GM12878 (cell line): ENCODE results near the gene LMAN2. TPM values are rescaled to one million over a fixed set of nuclear protein-coding genes. Genes with fewer than 3 reads are reported as not detected.

Experiments used
- BHLHE40 ChIP-seq, 2 experiments: fragments of 450-650 bp in 1 of 2; IDR thresholded peaks; 2 replicates each; pipeline ENCODE4 v1.6.1; 2011 to 2017; ENCODE audit warnings: low read depth in 2 of 2, borderline replicate concordance in 1 of 2, improper control_type of control experiment in 1 of 2, low read length in 1 of 2, mild to moderate bottlenecking in 1 of 2
- CBX5 ChIP-seq: sonication (generic); IDR thresholded peaks from 2 replicates; pipeline ENCODE4 v1.6.1; 2016; ENCODE audit warnings: low read depth, moderate library complexity, mild to moderate bottlenecking, inconsistent platforms
- ETV6 ChIP-seq, 2 experiments: fragments of 450-650 bp in 1 of 2; IDR thresholded peaks in 1 of 2; conservative IDR thresholded peaks in 1 of 2; 2 replicates each; pipeline ENCODE4 v1.6.1; 2014; ENCODE audit warnings: antibody characterized with exemption in 1 of 2, borderline replicate concordance in 1 of 2, low read depth in 1 of 2, mild to moderate bottlenecking in 1 of 2, moderate library complexity in 1 of 2
- SIN3A ChIP-seq: IDR thresholded peaks from 2 replicates; pipeline ENCODE4 v1.6.1; 2012; ENCODE audit warnings: low read depth, low read length, improper control_type of control experiment
- SMAD5 ChIP-seq: IDR thresholded peaks from 2 replicates; pipeline ENCODE4 v1.6.1; 2016; ENCODE audit warnings: antibody characterized with exemption, low read depth
- TCF3 ChIP-seq: IDR thresholded peaks from 2 replicates; pipeline ENCODE4 v1.6.1; 2012; ENCODE audit warnings: low read depth, mild to moderate bottlenecking, low read length, borderline replicate concordance; ENCODE audit not compliant: insufficient read depth
- ZZZ3 ChIP-seq: IDR thresholded peaks from 2 replicates; pipeline ENCODE4 v1.6.1; 2011; ENCODE audit warnings: low read depth; ENCODE audit not compliant: control insufficient read depth, insufficient read length
- polyA plus RNA-seq, 11 experiments: library from polyadenylated mRNA; depleted of rRNA in 4 of 11; unstranded in 6 of 11; stranded (reverse) in 5 of 11; fragments of >200 nt; fragmentation: Nextera tagmentation in 4 of 11; fragmentation: Illumina TruSeq in 1 of 11; extraction: Ambion mirVana in 4 of 11; extraction: Trizol in 1 of 11; gene quantifications; 1 replicate in 1 of 11; 2 replicates in 10 of 11; pipeline versions ENCODE4 v1.2.1 to v1.2.3, GENCODE V29; 2011 to 2016; ENCODE audit warnings: inconsistent platforms in 2 of 11, missing spikeins in 2 of 11, low read depth in 1 of 11
- total RNA-seq, 4 experiments: library from RNA; depleted of rRNA in 3 of 4; stranded (reverse); fragments of >200 nt in 3 of 4; fragmentation: Illumina TruSeq in 1 of 4; extraction: Trizol in 1 of 4; gene quantifications; 2 replicates each; pipeline versions ENCODE4 v1.2.1 to v1.2.3, GENCODE V29; 2013 to 2021
- TF ChIP-seq, protein P1 (sequence below): fragments of 450-650 bp; IDR thresholded peaks from 2 replicates; pipeline ENCODE4 v1.6.1; 2017; ENCODE audit warnings: mild to moderate bottlenecking, moderate library complexity
- TF ChIP-seq, protein P2 (sequence below): fragments of 450-650 bp; IDR thresholded peaks from 2 replicates; pipeline ENCODE4 v1.6.1; 2014; ENCODE audit warnings: mild to moderate bottlenecking
- TF ChIP-seq, protein P3 (sequence below): fragments of 450-650 bp; formaldehyde crosslinking; IDR thresholded peaks from 2 replicates; pipeline ENCODE4 v1.5.0; 2022; ENCODE audit warnings: mild to moderate bottlenecking, missing genetic modification characterization
- TF ChIP-seq, protein P4 (sequence below): fragments of 450-650 bp; formaldehyde crosslinking; IDR thresholded peaks from 2 replicates; pipeline ENCODE4 v1.4.0; 2020; ENCODE audit warnings: mild to moderate bottlenecking, moderate library complexity
- TF ChIP-seq, protein P5 (sequence below): IDR thresholded peaks from 2 replicates; pipeline ENCODE4 v1.6.1; 2011; ENCODE audit warnings: borderline replicate concordance, low read depth, mild to moderate bottlenecking, moderate library complexity, mixed read lengths, low read length; ENCODE audit not compliant: insufficient read depth; ENCODE audit errors: extremely low read length

LMAN2 gene
- total and polyA plus RNA-seq, 10 of the 15 experiments (the other 5 are each of a cell fraction or from before 2014, with no cell fraction given): 2.4 to 264 (median 147) TPM

DNA sequence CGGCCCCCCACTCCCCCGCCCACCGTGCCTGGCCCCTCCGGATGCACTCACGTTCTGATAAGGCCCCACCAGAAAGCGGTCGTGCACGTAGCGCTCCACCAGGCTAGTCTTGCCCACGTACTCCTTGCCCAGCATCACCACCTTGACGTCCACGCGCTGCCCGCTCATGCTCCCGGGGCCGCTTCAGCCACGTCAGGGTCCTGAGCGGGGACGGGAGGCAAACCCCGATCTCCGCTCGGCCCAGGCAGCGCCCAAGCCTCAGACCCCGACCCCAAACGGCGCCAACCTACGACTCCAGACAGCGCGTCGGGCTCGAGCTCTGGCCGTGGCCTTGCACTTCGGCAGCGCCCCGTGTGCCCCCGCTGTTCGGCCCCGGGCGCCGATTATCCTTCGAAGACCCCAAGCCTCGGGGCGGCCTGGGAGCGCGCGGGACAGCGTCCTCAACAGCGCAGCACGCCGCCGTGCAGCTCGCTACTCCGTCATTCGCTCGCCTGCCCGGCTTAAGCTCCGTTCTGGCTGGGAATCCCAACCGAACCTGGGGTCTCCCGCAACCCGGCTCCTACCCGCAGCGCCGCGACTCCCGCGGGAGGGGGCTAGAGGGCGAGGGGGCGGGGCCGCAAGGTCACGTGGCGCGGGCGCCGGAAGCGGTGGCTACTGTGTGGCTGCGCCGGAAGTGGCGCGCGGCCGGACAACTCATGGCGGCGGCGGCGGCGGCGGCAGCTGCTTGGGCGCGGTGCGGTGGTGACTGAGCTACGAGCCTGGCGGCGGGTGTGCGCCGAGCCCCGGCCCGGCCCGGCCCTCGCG is 48.1 kb downstream of the LMAN2 start, which contains the start of the genes PRELID1 and RAB24 (continued):
- no peak for TF ChIP-seq ETV6 (conservative IDR thresholded peaks at IDR 0.05 in 1 of 2, IDR thresholded peaks at IDR 0.05 in 1 of 2; ENCODE audit: borderline replicate concordance in 1 of 2, low read depth in 1 of 2)
- TF ChIP-seq SMAD5: no peak
- TF ChIP-seq, protein P1, sequence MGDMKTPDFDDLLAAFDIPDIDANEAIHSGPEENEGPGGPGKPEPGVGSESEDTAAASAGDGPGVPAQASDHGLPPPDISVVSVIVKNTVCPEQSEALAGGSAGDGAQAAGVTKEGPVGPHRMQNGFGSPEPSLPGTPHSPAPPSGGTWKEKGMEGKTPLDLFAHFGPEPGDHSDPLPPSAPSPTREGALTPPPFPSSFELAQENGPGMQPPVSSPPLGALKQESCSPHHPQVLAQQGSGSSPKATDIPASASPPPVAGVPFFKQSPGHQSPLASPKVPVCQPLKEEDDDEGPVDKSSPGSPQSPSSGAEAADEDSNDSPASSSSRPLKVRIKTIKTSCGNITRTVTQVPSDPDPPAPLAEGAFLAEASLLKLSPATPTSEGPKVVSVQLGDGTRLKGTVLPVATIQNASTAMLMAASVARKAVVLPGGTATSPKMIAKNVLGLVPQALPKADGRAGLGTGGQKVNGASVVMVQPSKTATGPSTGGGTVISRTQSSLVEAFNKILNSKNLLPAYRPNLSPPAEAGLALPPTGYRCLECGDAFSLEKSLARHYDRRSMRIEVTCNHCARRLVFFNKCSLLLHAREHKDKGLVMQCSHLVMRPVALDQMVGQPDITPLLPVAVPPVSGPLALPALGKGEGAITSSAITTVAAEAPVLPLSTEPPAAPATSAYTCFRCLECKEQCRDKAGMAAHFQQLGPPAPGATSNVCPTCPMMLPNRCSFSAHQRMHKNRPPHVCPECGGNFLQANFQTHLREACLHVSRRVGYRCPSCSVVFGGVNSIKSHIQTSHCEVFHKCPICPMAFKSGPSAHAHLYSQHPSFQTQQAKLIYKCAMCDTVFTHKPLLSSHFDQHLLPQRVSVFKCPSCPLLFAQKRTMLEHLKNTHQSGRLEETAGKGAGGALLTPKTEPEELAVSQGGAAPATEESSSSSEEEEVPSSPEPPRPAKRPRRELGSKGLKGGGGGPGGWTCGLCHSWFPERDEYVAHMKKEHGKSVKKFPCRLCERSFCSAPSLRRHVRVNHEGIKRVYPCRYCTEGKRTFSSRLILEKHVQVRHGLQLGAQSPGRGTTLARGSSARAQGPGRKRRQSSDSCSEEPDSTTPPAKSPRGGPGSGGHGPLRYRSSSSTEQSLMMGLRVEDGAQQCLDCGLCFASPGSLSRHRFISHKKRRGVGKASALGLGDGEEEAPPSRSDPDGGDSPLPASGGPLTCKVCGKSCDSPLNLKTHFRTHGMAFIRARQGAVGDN: peak; percentile 81
- TF ChIP-seq, protein P2, sequence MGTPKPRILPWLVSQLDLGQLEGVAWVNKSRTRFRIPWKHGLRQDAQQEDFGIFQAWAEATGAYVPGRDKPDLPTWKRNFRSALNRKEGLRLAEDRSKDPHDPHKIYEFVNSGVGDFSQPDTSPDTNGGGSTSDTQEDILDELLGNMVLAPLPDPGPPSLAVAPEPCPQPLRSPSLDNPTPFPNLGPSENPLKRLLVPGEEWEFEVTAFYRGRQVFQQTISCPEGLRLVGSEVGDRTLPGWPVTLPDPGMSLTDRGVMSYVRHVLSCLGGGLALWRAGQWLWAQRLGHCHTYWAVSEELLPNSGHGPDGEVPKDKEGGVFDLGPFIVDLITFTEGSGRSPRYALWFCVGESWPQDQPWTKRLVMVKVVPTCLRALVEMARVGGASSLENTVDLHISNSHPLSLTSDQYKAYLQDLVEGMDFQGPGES: no peak
- TF ChIP-seq, protein P3, sequence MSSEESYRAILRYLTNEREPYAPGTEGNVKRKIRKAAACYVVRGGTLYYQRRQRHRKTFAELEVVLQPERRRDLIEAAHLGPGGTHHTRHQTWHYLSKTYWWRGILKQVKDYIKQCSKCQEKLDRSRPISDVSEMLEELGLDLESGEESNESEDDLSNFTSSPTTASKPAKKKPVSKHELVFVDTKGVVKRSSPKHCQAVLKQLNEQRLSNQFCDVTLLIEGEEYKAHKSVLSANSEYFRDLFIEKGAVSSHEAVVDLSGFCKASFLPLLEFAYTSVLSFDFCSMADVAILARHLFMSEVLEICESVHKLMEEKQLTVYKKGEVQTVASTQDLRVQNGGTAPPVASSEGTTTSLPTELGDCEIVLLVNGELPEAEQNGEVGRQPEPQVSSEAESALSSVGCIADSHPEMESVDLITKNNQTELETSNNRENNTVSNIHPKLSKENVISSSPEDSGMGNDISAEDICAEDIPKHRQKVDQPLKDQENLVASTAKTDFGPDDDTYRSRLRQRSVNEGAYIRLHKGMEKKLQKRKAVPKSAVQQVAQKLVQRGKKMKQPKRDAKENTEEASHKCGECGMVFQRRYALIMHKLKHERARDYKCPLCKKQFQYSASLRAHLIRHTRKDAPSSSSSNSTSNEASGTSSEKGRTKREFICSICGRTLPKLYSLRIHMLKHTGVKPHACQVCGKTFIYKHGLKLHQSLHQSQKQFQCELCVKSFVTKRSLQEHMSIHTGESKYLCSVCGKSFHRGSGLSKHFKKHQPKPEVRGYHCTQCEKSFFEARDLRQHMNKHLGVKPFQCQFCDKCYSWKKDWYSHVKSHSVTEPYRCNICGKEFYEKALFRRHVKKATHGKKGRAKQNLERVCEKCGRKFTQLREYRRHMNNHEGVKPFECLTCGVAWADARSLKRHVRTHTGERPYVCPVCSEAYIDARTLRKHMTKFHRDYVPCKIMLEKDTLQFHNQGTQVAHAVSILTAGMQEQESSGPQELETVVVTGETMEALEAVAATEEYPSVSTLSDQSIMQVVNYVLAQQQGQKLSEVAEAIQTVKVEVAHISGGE (CRISPR knock-in tag): no peak
- no peak for TF ChIP-seq TCF3
- peak; percentile 25; the same call in 1 of the 2 replicates for TF ChIP-seq SIN3A
- TF ChIP-seq BHLHE40 (IDR thresholded peaks at IDR 0.05; ENCODE audit: borderline replicate concordance in 1 of 2, low read depth in 2 of 2, low read length in 1 of 2): peak; percentile 50 to 88; a peak in 3 of 4 replicates
- TF ChIP-seq, protein P4, sequence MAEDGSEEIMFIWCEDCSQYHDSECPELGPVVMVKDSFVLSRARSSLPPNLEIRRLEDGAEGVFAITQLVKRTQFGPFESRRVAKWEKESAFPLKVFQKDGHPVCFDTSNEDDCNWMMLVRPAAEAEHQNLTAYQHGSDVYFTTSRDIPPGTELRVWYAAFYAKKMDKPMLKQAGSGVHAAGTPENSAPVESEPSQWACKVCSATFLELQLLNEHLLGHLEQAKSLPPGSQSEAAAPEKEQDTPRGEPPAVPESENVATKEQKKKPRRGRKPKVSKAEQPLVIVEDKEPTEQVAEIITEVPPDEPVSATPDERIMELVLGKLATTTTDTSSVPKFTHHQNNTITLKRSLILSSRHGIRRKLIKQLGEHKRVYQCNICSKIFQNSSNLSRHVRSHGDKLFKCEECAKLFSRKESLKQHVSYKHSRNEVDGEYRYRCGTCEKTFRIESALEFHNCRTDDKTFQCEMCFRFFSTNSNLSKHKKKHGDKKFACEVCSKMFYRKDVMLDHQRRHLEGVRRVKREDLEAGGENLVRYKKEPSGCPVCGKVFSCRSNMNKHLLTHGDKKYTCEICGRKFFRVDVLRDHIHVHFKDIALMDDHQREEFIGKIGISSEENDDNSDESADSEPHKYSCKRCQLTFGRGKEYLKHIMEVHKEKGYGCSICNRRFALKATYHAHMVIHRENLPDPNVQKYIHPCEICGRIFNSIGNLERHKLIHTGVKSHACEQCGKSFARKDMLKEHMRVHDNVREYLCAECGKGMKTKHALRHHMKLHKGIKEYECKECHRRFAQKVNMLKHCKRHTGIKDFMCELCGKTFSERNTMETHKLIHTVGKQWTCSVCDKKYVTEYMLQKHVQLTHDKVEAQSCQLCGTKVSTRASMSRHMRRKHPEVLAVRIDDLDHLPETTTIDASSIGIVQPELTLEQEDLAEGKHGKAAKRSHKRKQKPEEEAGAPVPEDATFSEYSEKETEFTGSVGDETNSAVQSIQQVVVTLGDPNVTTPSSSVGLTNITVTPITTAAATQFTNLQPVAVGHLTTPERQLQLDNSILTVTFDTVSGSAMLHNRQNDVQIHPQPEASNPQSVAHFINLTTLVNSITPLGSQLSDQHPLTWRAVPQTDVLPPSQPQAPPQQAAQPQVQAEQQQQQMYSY (CRISPR knock-in tag): no peak
- TF ChIP-seq CBX5: no peak
- no peak for TF ChIP-seq ZZZ3
- TF ChIP-seq, protein P5, sequence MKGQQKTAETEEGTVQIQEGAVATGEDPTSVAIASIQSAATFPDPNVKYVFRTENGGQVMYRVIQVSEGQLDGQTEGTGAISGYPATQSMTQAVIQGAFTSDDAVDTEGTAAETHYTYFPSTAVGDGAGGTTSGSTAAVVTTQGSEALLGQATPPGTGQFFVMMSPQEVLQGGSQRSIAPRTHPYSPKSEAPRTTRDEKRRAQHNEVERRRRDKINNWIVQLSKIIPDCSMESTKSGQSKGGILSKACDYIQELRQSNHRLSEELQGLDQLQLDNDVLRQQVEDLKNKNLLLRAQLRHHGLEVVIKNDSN: peak; percentile 94
